GM18505 (cell line): ENCODE results near the gene KIF5A.
"Not testable (repeated sequence)": the region's sequence is repeated elsewhere in the genome, so short reads cannot be mapped to it uniquely, and the experiment has no call there.

ENCODE experiments used
- ATAC-seq: cut with Tn5 transposase; IDR thresholded peaks from one replicate; pipeline ENCODE4 v1.9.1; 2021; ENCODE audit not compliant: unreplicated experiment
- POLR2A ChIP-seq: IDR thresholded peaks from 4 replicates; pipeline ENCODE4 v1.6.1; 2011; ENCODE audit warnings: borderline replicate concordance; ENCODE audit not compliant: insufficient read depth, insufficient read length; ENCODE audit errors: extremely low read depth

The KIF5A gene

GRCh38 chr12:57516617-57517153, 33.2 kb upstream of the KIF5A start:
- peak; percentile 23 for TF ChIP-seq POLR2A
- ATAC-seq: no peak

- ATAC-seq: no peak
- no peak for TF ChIP-seq POLR2A
Observed at GRCh38 chr12:57517187-57517586, 32.7 kb upstream of the KIF5A start.

GRCh38 chr12:57517718-57518117, 32.1 kb upstream of the KIF5A start:
- not testable (repeated sequence) for ATAC-seq

GRCh38 chr12:57518176-57518919, 31.5 kb upstream of the KIF5A start:
- no peak for TF ChIP-seq POLR2A

GRCh38 chr12:57518920-57519795, 30.7 kb upstream of the KIF5A start:
- no peak for ATAC-seq
- TF ChIP-seq POLR2A: no peak

More at GRCh38 chr12:57518176-57518919, 31.5 kb upstream of the KIF5A start:
- ATAC-seq: no peak

GRCh38 chr12:57519796-57520052, 30.1 kb upstream of the KIF5A start:
- ATAC-seq: no peak
- TF ChIP-seq POLR2A: no peak

- TF ChIP-seq POLR2A: peak; percentile 100
- ATAC-seq: peak; percentile 68
Observed at GRCh38 chr12:57520053-57520818, 29.6 kb upstream of the KIF5A start, which contains the start of gene DDIT3. TSS of gene DDIT3 (minus strand) at chr12:57520514. CDS start at chr12:57517406, 3,108 bp downstream.

- ATAC-seq: no peak
- TF ChIP-seq POLR2A: no peak
Observed at GRCh38 chr12:57521525-57522010, 28.3 kb upstream of the KIF5A start.

- peak; percentile 77 for TF ChIP-seq POLR2A
- ATAC-seq: peak; percentile 40
Observed at GRCh38 chr12:57522011-57522886, 27.6 kb upstream of the KIF5A start, which contains the start of gene MBD6. TSS of gene MBD6 (plus strand) at chr12:57522824. CDS start at chr12:57524304, 1,480 bp downstream.

- no peak for ATAC-seq
- peak; percentile 46 for TF ChIP-seq POLR2A
Observed at GRCh38 chr12:57522887-57523705, 26.7 kb upstream of the KIF5A start.
